Stimulated activated CD4-positive, alpha-beta T cell treated with anti-CD3 and anti-CD28 coated beads, Interleukin-4, amount 100 ng/mL, for 24 hours (primary cell): Measurements from ENCODE around the gene P2RY2.

Source experiments
- DNase-seq: peaks from one replicate; pipeline ENCODE4 v3.0.0-alpha.2; 2020

The P2RY2 gene

DNA sequence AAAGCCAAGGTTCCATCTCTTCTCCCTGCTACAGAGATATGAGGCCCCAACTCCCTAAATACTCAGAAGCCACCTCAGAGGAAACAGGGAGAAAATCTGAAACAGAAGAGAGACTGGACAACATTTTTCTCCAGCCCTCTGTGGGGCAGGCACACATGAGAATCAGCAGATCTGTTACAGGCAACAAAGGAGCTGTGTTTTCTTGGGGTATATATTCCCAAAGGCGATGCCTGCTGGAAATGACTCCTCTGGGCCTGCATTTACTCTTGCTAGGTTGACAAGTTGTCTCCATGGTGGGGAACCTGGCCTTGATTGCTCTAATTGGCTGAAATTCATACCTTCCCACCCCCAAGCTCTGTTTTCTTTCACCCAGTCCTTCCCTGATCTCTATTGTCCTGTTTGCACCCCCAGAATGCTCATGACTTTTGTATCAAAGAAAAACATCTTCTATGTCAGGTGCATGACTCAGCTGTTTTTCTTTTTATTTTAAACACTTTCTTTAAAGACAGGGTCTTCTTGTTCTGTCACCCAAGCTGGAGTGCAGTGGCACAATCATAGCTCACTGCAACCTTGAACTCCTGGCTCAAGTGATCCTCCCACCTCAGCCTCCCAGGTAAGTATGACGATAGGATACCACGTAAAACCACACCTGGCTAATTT lies 30.6 kb downstream of the P2RY2 start:
- no peak for DNase-seq

DNA sequence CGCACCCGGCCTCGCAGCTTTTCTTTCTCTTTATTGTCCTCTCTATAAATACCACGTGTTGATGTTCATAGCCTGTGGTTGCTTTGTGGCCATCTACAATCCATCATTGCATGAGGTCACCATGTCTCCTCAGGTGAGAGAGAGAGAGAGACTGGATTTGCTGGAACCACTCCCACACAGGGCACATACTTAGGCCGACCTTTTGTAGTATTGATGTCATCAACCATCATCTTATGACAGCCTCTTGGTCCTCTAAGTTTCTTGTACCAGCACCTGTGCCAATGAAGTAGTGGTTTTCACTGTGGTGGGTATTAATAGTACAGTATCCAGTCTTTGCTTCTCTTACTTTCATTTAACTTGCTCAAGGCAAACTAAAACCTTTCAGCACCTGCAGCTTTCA lies 31.2 kb downstream of the P2RY2 start:
- DNase-seq = no peak

DNA sequence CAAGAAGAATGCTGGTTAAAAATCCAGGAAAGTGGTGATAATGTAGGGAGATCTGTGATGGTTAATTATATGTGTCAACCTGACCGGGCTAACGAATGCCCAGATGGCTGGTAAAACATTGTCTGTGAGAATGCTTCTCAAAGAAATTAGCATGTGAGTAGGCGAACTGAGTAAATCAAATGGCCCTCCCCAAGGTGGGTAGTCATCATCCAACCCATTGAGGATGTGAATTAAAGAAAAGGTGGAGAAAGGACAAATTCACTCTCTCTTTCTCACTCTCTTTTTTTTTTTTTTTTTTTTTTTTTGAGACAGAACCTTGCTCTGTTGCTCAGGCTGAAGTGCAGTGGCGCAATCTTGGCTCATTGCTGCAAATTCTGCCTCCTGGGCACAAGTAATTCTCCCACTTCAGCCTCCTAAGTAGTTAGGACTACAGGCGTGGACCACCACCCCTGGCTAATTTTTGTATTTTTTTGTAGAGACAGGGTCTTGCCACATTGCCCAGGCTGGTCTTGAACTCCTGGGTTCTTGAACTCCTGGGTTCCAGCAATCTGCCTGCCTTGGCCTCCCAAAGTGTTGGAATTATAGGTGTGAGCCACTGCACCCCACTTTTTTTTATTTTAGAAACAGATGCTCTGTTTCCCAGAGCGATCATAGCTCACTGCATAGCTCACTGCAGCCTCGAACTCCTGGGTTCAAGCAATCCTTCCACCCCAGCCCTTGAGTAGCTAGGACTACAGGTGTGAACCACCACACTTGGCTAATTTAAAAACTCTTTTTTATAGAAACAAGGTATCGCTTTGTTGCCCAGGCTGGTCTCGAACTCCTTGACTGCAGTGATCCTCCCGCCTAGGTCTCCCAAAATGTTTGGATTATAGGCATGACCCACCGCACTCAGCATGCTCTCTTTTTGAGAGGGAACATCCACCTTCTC lies 32.0 kb downstream of the P2RY2 start:
- no peak for DNase-seq

DNA sequence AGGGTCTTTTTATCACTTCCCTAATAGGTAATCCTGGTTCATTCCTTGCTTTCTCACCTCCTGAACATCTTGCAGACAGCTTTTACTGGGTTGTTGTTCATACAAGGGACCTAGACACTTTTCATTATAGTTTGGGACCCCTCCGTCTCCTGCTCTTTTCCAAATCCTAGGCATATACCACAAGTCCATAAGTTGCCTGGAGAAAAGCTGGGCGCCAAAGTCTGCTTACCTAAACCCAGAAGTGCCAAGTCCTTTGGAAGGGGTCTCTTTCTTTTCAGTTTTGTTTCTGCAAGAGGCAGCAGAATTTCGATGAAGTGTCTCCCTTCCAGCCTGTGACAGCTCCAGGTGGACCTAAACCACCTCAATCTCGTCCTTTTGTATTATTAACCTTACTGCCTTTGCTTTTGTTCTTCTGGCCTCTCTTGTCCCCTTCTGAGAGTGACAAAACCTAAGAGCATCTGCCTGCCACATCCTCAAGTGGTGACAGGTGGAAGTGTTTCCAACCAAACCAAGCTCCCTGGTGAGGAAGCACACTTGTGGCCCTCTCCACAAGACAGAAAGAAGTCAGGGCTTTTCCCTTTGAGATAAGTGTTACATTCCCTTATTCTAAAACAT lies 34.6 kb downstream of the P2RY2 start:
- DNase-seq = no peak

DNA sequence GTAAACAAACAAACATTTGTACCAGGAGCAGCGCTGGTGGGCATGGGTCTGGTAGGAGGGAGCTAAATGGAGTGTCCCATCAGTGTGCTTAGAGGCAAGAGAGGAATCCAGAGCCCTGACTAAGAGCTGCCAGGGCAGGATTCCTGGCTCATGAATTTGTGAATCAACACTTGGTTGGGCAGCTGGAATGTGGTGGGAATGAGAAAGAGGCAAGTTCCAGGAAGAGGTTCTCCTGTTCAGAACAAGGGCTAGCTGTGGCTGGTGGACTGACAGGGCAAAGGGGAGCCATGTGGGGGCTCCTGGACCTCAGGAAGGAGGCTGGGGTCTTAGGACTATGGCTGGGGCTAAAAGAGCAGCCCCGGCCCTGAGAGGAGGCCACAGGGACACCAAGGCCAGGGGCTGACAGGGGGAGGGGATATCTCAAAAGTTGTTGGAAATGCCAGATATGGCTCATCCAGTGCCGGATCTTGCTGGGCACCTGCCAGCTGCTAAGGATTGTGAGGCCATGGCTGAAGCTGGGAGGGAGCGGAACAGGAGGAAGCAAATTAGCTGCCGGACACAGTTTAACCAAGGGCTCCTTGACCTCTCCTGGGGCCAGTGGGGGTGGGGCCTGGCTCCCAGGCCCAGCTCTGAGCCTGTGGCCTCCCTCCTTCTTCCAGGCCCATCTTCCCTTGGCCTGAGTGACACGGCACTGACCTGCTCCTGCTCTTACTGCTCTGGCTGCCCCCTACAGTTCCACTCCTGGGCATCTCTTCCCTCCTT lies 39.4 kb downstream of the P2RY2 start:
- no peak for DNase-seq

DNA sequence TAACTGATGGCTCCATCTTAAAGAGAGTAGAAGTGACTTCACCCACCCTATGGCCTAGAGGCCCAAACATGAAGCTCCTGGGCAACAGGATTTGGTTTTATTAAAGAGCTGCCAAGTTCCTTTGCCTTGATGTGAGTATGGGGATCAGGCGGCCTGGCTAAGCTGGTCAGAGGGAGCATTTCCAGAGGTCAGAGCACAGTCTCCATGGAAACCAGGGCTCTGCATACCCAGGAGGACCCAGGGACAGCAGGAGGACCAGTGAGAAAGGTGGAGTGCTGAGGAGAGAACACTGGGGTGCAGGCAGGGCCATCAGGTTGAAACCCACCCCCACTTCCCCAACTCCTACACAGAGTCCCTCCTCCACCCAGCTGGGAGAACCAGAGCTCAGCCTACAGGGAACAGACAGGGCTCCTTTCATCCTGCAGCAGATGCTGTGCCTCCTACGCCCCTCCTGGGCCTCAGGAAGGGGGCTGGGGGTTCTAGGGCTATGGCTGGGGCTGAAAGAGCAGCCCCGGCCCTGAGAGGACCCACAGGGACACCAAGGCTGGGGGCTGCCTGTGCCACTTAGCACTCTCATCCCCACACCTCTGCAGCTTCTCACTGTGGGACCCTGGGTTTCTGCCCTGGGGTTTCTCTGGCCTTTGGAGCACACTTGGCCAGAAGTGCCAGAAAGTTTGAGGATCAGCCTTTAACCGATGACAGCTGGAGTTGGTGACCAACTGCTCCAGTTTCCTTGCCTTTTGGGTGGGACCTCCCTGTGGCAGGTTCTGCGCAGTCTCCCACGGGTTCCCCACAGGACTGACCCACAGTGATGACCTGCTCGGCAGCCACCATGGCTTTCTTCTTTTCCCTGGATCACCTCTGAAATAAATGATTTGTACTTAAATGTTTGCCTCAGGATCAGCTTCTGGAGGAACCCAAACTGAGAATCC lies 40.3 kb downstream of the P2RY2 start:
- no peak for DNase-seq

DNA sequence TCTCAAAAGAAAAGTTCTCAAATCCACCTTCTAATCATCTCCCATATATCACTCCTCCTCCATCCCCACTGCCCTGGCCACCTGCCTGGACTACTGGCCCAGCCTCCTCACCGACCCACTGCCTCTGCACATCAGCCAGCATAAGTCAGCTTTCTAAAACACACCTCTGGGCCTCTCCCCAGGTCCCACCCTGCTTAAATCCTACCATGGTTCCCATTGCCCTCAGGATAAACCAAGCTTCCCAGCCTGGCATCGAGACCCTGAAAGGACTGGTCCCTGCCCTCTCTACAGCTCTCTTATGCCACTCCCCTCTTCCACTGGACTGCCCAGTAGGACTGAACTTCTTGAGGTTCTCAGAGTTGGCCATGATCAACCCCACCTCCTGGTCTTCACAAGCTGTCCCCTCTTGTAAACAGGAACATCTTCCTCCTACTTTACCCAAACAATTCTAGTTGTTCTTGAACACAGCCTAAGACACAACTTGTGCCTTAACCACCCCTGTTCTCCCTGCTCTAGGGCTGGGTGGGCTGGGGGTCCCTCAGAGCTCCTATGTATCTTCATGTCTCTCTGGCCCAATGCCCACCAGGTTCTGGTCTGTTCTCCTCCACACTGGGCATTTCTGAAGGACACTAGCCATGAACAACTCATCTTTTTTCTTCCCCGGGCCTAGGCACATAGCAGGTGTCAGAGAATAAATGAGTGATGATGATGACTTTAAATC lies 41.5 kb downstream of the P2RY2 start:
- DNase-seq = no peak

DNA sequence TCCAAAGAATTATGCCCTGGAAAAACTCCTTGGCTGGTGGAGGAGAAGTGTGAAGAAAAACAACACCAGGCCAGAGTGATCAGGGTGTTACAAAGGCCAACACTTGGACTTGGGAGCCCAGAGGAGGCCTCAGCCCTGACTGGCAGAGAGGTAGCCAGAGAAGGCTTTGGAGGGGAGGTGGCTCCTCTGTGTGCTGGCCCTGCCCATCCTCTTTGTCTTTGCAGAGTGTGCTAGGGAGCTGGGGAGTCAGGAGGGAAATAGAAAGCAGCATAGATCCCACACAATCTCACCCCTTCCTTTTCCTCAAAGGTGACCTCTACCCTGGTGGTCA lies 42.0 kb downstream of the P2RY2 start:
- no peak for DNase-seq

DNA sequence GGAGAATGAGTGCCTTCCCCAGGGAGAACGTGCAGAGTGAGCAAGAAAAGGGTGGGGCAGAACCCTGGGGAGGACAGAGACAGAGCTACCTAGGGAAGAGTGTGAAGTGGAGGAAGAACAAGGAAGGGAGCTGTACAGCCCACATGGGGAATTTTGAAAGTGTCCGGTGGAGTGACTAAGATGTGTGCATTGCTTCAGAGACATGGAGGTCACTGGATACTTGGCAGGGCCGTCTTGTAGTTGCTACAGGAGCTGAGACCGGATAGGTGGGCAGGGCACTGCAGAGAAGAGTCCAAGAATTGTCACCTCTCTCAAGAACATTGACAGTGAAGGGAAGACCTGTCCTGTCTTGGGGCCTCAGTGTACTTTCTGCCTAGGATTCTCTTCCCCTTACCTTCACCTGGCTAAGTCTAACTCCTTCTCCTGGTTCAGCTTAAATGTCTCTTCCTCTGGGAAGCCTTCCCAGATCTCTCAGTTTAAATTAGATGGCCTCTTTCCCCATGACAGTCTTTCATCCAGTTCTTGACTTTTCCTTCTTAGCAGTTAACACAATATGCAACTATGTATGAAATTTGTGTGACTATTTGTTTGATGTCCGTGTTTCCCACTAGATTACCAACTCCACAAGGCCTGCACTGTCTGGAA lies 44.9 kb downstream of the P2RY2 start:
- DNase-seq = no peak

DNA sequence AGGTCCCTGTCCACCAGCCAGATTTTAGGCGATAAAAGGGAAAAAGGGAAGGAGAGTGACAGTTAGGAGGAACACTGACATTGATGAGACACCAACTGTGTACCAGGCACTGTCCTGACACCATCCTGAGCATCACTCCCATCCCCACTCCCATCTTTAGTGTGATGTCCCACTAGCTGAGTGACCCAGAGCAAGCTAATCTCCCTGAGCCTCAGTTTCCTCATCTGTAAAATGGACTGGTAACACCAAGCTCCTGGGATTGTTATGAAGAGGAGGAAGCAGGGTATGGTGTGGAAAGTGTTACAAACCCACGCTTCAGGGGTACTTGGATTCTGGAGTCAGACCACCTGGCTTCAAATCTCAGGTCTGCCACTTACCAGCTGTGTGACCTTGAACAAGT lies 45.6 kb downstream of the P2RY2 start:
- DNase-seq = no peak

DNA sequence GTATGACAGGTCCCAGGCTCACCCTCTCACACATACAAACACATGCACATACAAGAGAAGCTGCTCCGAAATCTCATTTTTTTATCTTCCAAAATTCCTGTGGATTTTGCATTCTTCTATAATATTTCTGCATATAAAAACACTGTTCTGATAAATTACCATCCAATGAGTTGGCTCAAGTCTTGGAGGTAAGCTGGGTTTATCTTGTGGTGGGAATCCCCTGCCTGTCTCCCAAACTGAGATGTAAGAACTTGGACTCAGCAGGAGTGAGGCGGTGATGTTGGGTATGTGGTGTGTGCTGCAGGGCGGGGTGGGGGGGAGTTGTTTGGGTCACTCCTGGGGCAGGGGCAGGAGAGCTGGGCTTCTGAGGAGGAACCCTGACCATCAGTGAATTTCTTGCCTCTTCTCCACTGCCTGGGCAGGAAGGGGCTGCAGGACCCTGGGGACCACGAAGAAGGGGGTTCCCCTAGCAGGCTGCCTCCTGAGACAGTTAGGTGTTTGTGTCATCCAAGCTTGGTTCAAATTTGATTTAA lies 47.3 kb downstream of the P2RY2 start:
- DNase-seq = no peak

DNA sequence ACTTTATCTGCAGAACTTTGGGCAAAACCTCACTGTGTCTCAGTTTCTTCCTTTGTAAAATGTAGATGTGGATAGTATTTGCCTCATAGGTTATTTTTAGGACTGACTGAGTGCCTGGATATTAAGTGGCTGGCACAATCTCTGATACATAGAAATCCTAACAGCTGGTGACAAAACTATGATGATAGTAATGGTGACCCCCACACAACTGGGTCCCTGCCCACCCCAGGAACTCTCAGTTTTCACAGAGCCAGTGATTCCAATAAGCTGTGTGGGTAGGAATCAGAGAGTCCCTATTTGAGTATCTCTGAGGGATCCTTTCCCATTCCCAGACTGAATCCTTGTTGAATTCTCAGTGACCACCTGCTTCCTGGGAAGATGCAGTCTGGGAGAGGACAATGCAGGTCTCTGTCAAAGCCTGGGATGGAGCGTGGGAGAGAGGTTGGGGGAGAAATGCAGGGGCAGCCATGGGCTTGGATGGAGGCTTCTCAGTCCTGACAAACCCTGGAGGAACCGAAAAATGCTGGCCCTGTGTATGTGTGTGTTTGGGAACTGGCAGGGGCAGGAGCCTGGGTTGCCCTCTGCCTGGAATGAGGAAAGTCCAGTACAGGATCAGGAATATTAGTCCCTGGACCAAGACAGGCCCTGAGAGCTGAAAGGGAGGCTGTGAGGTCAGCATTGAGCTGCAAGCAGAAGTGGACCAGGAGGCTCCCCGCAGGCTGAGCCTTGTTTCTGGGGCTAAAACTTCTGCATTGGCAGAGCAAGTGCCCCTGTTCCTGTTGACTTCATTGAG lies 48.0 kb downstream of the P2RY2 start:
- no peak for DNase-seq

DNA sequence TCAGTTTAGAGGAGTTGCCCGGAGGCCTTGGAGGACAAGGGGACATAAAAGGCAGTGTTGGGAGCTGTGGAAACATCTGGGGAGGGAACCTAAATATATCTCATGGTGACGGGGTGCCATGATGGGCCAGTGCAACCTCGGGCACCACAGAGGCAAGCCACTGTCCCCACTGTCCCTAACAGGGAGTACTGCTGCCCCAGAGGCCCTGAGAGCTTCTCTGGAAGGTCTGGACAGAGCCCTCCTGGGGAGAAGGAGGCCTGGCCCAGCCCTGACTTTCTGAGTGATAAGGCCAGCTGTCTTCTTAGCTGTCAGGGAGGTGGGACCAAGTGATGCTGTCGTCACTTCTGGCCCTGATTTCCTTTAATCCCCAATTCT lies 48.6 kb downstream of the P2RY2 start:
- DNase-seq = no peak

DNA sequence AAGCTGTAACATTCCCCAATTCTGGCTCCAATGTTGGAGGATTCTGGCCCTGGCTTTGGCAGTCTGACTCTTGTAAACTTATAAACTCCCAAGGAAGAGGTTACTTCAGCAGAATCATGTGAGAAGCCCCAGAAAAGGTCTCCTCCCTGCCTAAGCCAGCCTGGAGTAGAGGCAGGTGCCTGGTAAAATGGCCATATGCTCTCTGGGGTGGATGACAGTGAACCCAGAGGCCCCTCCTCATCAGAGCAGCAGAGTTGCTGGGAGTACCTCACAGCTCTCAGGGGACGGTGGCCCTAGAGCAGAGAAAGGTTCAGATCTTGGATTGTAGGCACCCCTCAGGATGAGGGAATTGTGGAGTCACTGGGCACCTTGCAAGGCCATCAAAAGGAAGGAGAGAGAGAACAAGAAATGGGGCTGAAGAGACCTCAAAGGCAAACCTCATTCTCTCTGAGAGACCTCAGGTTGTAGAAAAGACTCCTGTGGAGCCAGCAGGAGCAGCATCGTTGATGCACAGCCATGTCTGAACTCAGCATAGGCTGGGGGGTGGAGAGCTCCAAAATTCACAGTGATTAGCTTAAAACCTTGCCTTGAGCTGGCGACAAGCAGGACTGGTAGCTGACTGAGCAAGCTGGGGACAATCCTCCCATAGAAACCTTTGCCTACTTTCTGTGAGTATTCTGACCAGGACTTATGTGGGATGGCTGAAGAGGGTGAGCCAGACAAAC lies 49.2 kb downstream of the P2RY2 start:
- DNase-seq = no peak

DNA sequence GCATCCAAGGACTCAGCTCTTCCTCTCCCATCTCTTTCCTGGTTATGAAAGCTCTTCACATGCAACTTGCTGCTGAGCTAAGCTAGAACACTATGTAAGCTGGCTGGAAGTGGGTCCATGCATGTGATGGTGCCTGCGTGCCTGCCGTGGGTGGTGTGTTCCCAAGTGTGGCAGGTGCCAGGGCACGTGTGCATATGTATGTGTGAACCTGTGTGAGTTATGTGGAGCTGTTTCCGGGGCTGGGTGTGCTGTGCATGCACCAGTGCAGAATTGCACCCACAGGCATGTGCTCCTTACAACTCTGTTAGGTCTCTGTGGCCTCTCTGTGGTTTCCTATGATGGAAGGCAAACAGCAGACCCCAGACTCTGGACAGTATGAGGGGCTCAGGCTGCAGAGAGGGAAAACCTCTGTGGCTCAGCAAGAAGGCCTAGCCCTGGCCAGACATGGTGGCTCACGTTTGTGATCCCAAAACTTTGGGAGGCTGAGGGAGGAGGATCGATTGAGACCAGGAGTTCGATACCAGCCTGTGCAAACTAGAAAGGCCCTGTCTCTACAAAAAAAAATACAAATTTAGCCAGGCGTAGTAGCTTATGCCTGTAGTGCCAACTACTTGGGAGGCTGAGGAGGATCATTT lies 49.9 kb downstream of the P2RY2 start:
- DNase-seq = no peak

DNA sequence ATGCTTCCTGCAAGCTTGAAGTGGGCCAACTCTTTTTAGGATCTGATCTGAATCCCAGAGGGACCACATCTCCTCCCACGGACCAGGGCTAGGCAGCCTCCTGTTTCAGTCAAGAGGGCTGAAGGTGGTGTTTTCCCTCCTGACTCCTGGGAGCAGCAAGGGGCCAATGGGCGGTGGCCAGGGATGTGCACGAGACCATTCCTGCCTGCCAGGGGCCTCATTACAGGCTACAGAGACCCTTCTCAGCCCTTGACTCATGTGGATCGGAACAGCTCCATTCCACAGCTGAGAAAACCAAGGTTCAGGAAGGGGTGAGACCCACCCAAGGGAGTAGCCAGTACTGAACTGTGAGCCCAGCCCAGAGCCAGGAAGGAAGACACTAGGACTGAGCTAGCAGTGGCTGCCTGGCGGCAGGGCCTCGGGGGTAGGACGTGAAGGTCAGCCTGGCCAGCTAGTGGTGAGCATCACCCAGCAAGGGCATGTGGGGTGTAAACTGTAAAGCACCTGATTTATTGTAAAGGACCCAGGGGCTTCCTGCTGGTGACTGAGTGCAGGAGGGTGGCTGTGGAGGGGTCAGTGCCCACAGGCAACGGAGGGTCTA lies 50.7 kb downstream of the P2RY2 start:
- no peak for DNase-seq

DNA sequence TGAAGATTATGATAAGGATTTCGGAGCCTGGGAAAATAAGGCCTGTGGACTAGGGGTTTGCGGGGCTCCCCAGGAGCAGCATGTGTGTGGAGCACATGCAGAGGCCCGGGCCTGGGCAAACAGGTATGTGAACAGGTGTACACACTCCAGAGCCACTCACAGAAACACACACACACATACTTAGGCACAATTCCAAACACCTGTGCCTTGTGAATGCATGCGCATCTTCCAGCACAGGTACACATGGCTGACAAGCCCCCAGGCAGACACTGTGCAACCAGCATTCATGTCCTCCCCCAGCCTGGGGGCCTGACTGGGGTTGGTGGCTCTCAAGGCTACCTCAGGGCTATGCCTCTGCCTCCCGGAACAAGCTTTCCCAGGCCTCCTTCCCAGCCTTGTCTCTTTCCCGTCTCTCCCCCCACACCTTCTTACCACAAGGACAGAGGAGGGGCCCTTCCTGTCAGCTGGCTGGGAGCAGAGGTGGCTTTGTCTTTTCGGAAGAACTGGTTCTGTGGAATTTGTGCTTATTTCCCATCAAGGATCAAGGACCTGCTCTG lies 51.5 kb downstream of the P2RY2 start:
- DNase-seq = no peak
